H1 (cell line): ENCODE measurements around the gene ARMS2. TPM values are rescaled to one million over a fixed set of nuclear protein-coding genes. Genes with fewer than 3 reads are reported as not detected.
A peak's percentile ranks its signal among the peaks of the same experiment; 100 is the strongest.

Experiments used
- CTCF ChIA-PET: fragments of 300-600 bp; sonication (Branson Sonifier 250); formaldehyde crosslinking; loops from one replicate; lab custom pipeline; 2021; ENCODE audit not compliant: partially characterized antibody; lab: Charles Lee
- POLR2A ChIA-PET: fragments of 300-600 bp; sonication (Branson Sonifier 250); formaldehyde crosslinking; loops from one replicate; lab custom pipeline; 2021; ENCODE audit warnings: inconsistent platforms; ENCODE audit not compliant: partially characterized antibody; lab: Charles Lee
- DNase-seq, 2 experiments: peaks; one replicate each; pipeline versions ENCODE4 v3.0.0 to v3.0.0-alpha.2; 2010 to 2022; ENCODE audit warnings: low spot score in 2 of 2, low read depth in 1 of 2, mixed read lengths in 1 of 2
- FAIRE-seq: peaks from 2 replicates; lab custom pipeline; 2011; peaks lifted over from hg19 to GRCh38; lab: Jason Lieb, UNC
- H2AFZ ChIP-seq: 2 replicates; pipeline ENCODE4 v1.8.1; 2012; ENCODE audit warnings: low read length, inconsistent platforms
- H2AK5ac ChIP-seq: 2 replicates; pipeline ENCODE4 v1.6.1; 2013; ENCODE audit warnings: low read depth, low read length
- H2BK120ac ChIP-seq: replicated peaks from 2 replicates; pipeline ENCODE3; 2013; ENCODE audit warnings: low read depth, low read length, inconsistent platforms
- H2BK12ac ChIP-seq: 2 replicates; pipeline ENCODE4 v1.6.1; 2013; ENCODE audit warnings: low read depth, low read length
- H2BK15ac ChIP-seq: 2 replicates; pipeline ENCODE4 v1.6.1; 2013; ENCODE audit warnings: low read length
- H2BK20ac ChIP-seq: 2 replicates; pipeline ENCODE4 v1.6.1; 2013; ENCODE audit warnings: low read length
- H2BK5ac ChIP-seq: 2 replicates; pipeline ENCODE4 v1.6.1; 2013; ENCODE audit warnings: low read depth, low read length
- H3K14ac ChIP-seq: 2 replicates; pipeline ENCODE4 v1.6.1; 2013; ENCODE audit warnings: inconsistent platforms; ENCODE audit not compliant: insufficient read length
- H3K18ac ChIP-seq: 2 replicates; pipeline ENCODE4 v1.6.1; 2013; ENCODE audit warnings: low read length; ENCODE audit errors: extremely low read depth
- H3K23ac ChIP-seq: 2 replicates; pipeline ENCODE4 v1.6.1; 2013; ENCODE audit warnings: inconsistent platforms; ENCODE audit not compliant: insufficient read length
- H3K23me2 ChIP-seq: 2 replicates; pipeline ENCODE4 v1.6.1; 2013; ENCODE audit warnings: low read depth, low read length
- H3K27ac ChIP-seq: 2 replicates; pipeline ENCODE4 v1.6.1; 2011; ENCODE audit warnings: low read depth, low read length, inconsistent platforms
- H3K27me3 ChIP-seq, 4 experiments: replicated peaks in 1 of 4; 1 replicate in 1 of 4; 2 replicates in 3 of 4; pipeline versions ENCODE4 v1.6.1 to v1.8.1; 2011 to 2013; ENCODE audit warnings: low read length in 3 of 4, mild to moderate bottlenecking in 3 of 4, inconsistent platforms in 2 of 4, mixed read lengths in 2 of 4, moderate library complexity in 1 of 4; ENCODE audit not compliant: control insufficient read depth in 3 of 4, insufficient read depth in 3 of 4; ENCODE audit errors: extremely low read depth in 1 of 4
- H3K36me3 ChIP-seq, 4 experiments: 2 replicates each; pipeline versions ENCODE4 v1.6.1 to v1.8.1; 2011 to 2013; ENCODE audit warnings: mild to moderate bottlenecking in 4 of 4, low read length in 3 of 4, moderate library complexity in 2 of 4, control low read depth in 1 of 4, inconsistent platforms in 1 of 4; ENCODE audit not compliant: insufficient read depth in 4 of 4, control insufficient read depth in 2 of 4
- H3K4ac ChIP-seq: replicated peaks from 2 replicates; pipeline ENCODE3; 2013; ENCODE audit warnings: low read length, low read depth, mixed read lengths, inconsistent platforms; ENCODE audit not compliant: insufficient read length
- H3K4me1 ChIP-seq, 4 experiments: replicated peaks in 1 of 4; 1 replicate in 1 of 4; 2 replicates in 3 of 4; pipeline versions ENCODE4 v1.6.1 to v1.8.1; 2011 to 2013; ENCODE audit warnings: low read length in 3 of 4, inconsistent platforms in 2 of 4, mixed read lengths in 1 of 4; ENCODE audit not compliant: insufficient read depth in 4 of 4, control insufficient read depth in 3 of 4
- H3K4me2 ChIP-seq, 2 experiments: 2 replicates each; pipeline versions ENCODE4 v1.6.1 to v1.8.1; 2011 to 2013; ENCODE audit warnings: low read depth in 2 of 2, low read length in 2 of 2, control low read depth in 1 of 2, inconsistent platforms in 1 of 2, mild to moderate bottlenecking in 1 of 2; ENCODE audit not compliant: insufficient read depth in 1 of 2
- H3K4me3 ChIP-seq, 4 experiments: fragments of 200-600, 300-600 bp in 1 of 4; sonication (generic), shearing (Covaris generic), sonication (Bioruptor Twin) in 1 of 4; 2 replicates each; pipeline versions ENCODE4 v1.5.1 to v1.8.1; 2011 to 2016; ENCODE audit warnings: low read length in 4 of 4, low read depth in 3 of 4, control low read depth in 2 of 4, inconsistent platforms in 2 of 4, mild to moderate bottlenecking in 2 of 4, mixed read lengths in 1 of 4, moderate library complexity in 1 of 4; ENCODE audit not compliant: insufficient read depth in 2 of 4; ENCODE audit errors: extremely low read depth in 1 of 4
- H3K56ac ChIP-seq: replicated peaks from 2 replicates; pipeline ENCODE3; 2013; ENCODE audit warnings: low read depth, mild to moderate bottlenecking, mixed read lengths, low read length, inconsistent platforms; ENCODE audit not compliant: insufficient read length
- H3K79me1 ChIP-seq: 2 replicates; pipeline ENCODE4 v1.6.1; 2013; ENCODE audit warnings: low read depth, low read length, control low read depth
- H3K79me2 ChIP-seq, 2 experiments: 2 replicates each; pipeline versions ENCODE4 v1.6.1 to v1.8.1; 2012 to 2013; ENCODE audit warnings: low read length in 2 of 2, mild to moderate bottlenecking in 2 of 2, inconsistent platforms in 1 of 2; ENCODE audit not compliant: insufficient read depth in 2 of 2, control insufficient read depth in 1 of 2
- H3K9ac ChIP-seq, 4 experiments: replicated peaks in 1 of 4; 1 replicate in 1 of 4; 2 replicates in 3 of 4; pipeline versions ENCODE4 v1.6.1 to v1.8.1; 2011 to 2013; ENCODE audit warnings: low read depth in 3 of 4, low read length in 3 of 4, control low read depth in 2 of 4, mild to moderate bottlenecking in 2 of 4, moderate library complexity in 2 of 4, inconsistent platforms in 1 of 4; ENCODE audit errors: extremely low read depth in 1 of 4
- H3K9me3 ChIP-seq, 2 experiments: 2 replicates each; pipeline versions ENCODE4 v1.6.1 to v1.8.1; 2012 to 2013; ENCODE audit warnings: mild to moderate bottlenecking in 2 of 2, moderate library complexity in 2 of 2, control low read depth in 1 of 2, inconsistent platforms in 1 of 2, low read depth in 1 of 2, low read length in 1 of 2, mixed read lengths in 1 of 2; ENCODE audit not compliant: insufficient read depth in 2 of 2
- H4K20me1 ChIP-seq, 2 experiments: replicated peaks in 1 of 2; 2 replicates each; pipeline versions ENCODE3 to v1.8.1; 2011 to 2013; ENCODE audit warnings: inconsistent platforms in 2 of 2, low read length in 2 of 2, mild to moderate bottlenecking in 1 of 2; ENCODE audit not compliant: insufficient read depth in 2 of 2, control insufficient read depth in 1 of 2
- H4K5ac ChIP-seq: 2 replicates; pipeline ENCODE4 v1.6.1; 2013; ENCODE audit warnings: low read length, low read depth, mixed read lengths, inconsistent platforms; ENCODE audit not compliant: insufficient read length
- H4K8ac ChIP-seq: 2 replicates; pipeline ENCODE4 v1.8.0; 2013; ENCODE audit warnings: mild to moderate bottlenecking, moderate library complexity, low read length, inconsistent platforms; ENCODE audit not compliant: insufficient read depth; ENCODE audit errors: extremely low read depth
- H4K91ac ChIP-seq: replicated peaks from 2 replicates; pipeline ENCODE3; 2013; ENCODE audit warnings: low read length, mixed read lengths, inconsistent platforms; ENCODE audit not compliant: insufficient read length
- BCL11A ChIP-seq, 2 experiments: IDR thresholded peaks; one replicate each; pipeline ENCODE4 v1.6.1; 2011; ENCODE audit warnings: low read depth in 2 of 2, low read length in 2 of 2, mild to moderate bottlenecking in 2 of 2
- CBX5 ChIP-seq: fragments of 300-800, 300-1000 bp; sonication (generic); IDR thresholded peaks from 2 replicates; pipeline ENCODE4 v1.7.1; 2016; ENCODE audit warnings: antibody characterized with exemption, low read length, low read depth
- CHD2 ChIP-seq: IDR thresholded peaks from 2 replicates; pipeline ENCODE4 v1.6.1; 2012; ENCODE audit warnings: low read length, improper control_type of control experiment
- CTBP2 ChIP-seq: IDR thresholded peaks from 2 replicates; pipeline ENCODE4 v1.7.0; 2011; ENCODE audit warnings: borderline replicate concordance, mild to moderate bottlenecking, moderate library complexity, mixed read lengths, low read length; ENCODE audit not compliant: insufficient read depth, insufficient read length
- HDAC2 ChIP-seq, 2 experiments: fragments of 300-600 bp in 1 of 2; sonication (generic) in 1 of 2; IDR thresholded peaks; 2 replicates each; pipeline ENCODE4 v1.6.1; 2011 to 2012; ENCODE audit warnings: low read depth in 2 of 2, low read length in 2 of 2, mild to moderate bottlenecking in 2 of 2, moderate library complexity in 2 of 2, borderline replicate concordance in 1 of 2, inconsistent platforms in 1 of 2
- KDM1A ChIP-seq: fragments of 200-600, 300-600 bp; sonication (generic); IDR thresholded peaks from 2 replicates; pipeline ENCODE4 v1.7.1; 2016; ENCODE audit warnings: mild to moderate bottlenecking, low read length, borderline replicate concordance
- NANOG ChIP-seq: IDR thresholded peaks from 2 replicates; pipeline ENCODE4 v1.6.1; 2011; ENCODE audit warnings: low read length, low read depth, mild to moderate bottlenecking, inconsistent platforms; ENCODE audit not compliant: insufficient read depth, poor library complexity, severe bottlenecking
- POLR2AphosphoS5 ChIP-seq: IDR thresholded peaks from 2 replicates; pipeline ENCODE4 v1.6.1; 2011; ENCODE audit warnings: low read depth, low read length
- RBBP5 ChIP-seq: IDR thresholded peaks from 2 replicates; pipeline ENCODE4 v1.7.1; 2012; ENCODE audit warnings: low read depth, mild to moderate bottlenecking, inconsistent platforms, low read length, moderate library complexity, borderline replicate concordance
- SP1 ChIP-seq: IDR thresholded peaks from 2 replicates; pipeline ENCODE4 v1.6.1; 2011; ENCODE audit warnings: low read depth, low read length
- SRF ChIP-seq: IDR thresholded peaks from 2 replicates; pipeline ENCODE4 v1.6.1; 2011; ENCODE audit warnings: mild to moderate bottlenecking, low read depth, low read length, moderate library complexity
- WGBS, 2 experiments: shearing (Covaris generic) in 1 of 2; methylation state at CpG; one replicate each; pipeline versions ENCODE4 v1.1.6 to v1.1.7; 2013 to 2015; ENCODE audit warnings: low lambda C conversion rate in 2 of 2, mixed read lengths in 2 of 2, inconsistent platforms in 1 of 2, low coverage in 1 of 2, missing lambda C conversion rate in 1 of 2; ENCODE audit not compliant: insufficient replicate concordance in 2 of 2, insufficient coverage in 1 of 2, insufficient read length in 1 of 2; ENCODE audit errors: extremely low coverage in 1 of 2, missing lambda C conversion rate in 1 of 2; 5-methylcytosine and 5-hydroxymethylcytosine counted together
- polyA plus RNA-seq, 7 experiments: library from polyadenylated mRNA; depleted of rRNA in 3 of 7; stranded (reverse) in 5 of 7; unstranded in 2 of 7; fragments of >200 nt in 5 of 7; fragments of 200-250 nt in 2 of 7; gene quantifications; 1 replicate in 5 of 7; 2 replicates in 1 of 7; 4 replicates in 1 of 7; pipeline versions ENCODE4 v1.2.1 to v1.2.3, GENCODE V29; 2011 to 2013; ENCODE audit warnings: missing spikeins in 2 of 7, mixed read lengths in 2 of 7
- total RNA-seq: library from RNA; stranded (reverse); fragmentation: NEBNext Ultra II Directional; extraction: Animal tissue kit (Norgen Biotek cat#: 25700); gene quantifications from 2 replicates; pipeline ENCODE4 v1.2.1, GENCODE V29; 2021

The ARMS2 gene
- total and polyA plus RNA-seq, 2 of the 8 experiments (the other 6 are each of a cell fraction or from before 2014, with no cell fraction given): not detected

GRCh38 chr10:122474131-122474818 lies 19.8 kb downstream of the ARMS2 start:
- H3K27me3 ChIP-seq: no peaks in the 10 kb centered on the region
- no peak for FAIRE-seq

More at GRCh38 chr10:122474131-122474818, 19.8 kb downstream of the ARMS2 start:
- no peak overlapping the region for H3K56ac ChIP-seq
- no peaks in the 10 kb centered on the region for H4K20me1 ChIP-seq
- no peak overlapping the region for H2BK5ac ChIP-seq
- no peak for DNase-seq
- H3K36me3 ChIP-seq: no peaks in the 10 kb centered on the region
- H3K4ac ChIP-seq: no peak overlapping the region
- WGBS, 2 experiments: 88% methylated on average over 15 of the region's 15 CpGs; no CpG with 5 or more reads in 1 of the 2 experiments
- H3K9ac ChIP-seq: no peak overlapping the region
- no peak overlapping the region for H4K5ac ChIP-seq
- H3K23ac ChIP-seq: no peak overlapping the region
- no peak overlapping the region for H4K91ac ChIP-seq
- no peak overlapping the region for H2BK20ac ChIP-seq
- no peak overlapping the region for H3K4me2 ChIP-seq
- H2BK12ac ChIP-seq: 0 out of 2 replicates have a peak overlapping the region, but pooled peaks have one; percentile 27
- H3K4me3 ChIP-seq: no peak overlapping the region
- no peak overlapping the region for H3K27ac ChIP-seq
- no peak overlapping the region for H2BK120ac ChIP-seq
- POLR2A ChIA-PET: interaction anchor here (1.2 kb wide), 1 partner anchor 12 kb away, joined by 4 read pairs; no protein-coding TSS in a partner anchor
- no peaks in the 10 kb centered on the region for H3K23me2 ChIP-seq
- no peaks in the 10 kb centered on the region; the same call in 1 of the 2 replicates for H3K79me1 ChIP-seq
- H3K14ac ChIP-seq: no peak overlapping the region
- H4K8ac ChIP-seq: no peak overlapping the region; the same call in 1 of the 2 replicates
- no peak overlapping the region for H2AFZ ChIP-seq
- H2BK15ac ChIP-seq: no peak overlapping the region
- no peak overlapping the region for H2AK5ac ChIP-seq
- H3K79me2 ChIP-seq: no peaks in the 10 kb centered on the region
- TF ChIP-seq BCL11A (IDR thresholded peaks at IDR 0.05; ENCODE audit: low read depth in 2 of 2, low read length in 2 of 2) (no peak), CBX5 (no peak), RBBP5 (no peak), KDM1A (no peak), CHD2 (no peak), NANOG (no peak), HDAC2 (IDR thresholded peaks at IDR 0.05; ENCODE audit: borderline replicate concordance in 1 of 2, low read depth in 2 of 2, low read length in 2 of 2) (no peak), CTBP2 (no peak), SRF (no peak), POLR2AphosphoS5 (no peak), SP1 (no peak)
- TF ChIP-seq, all 59 proteins: peak for 0
- Histone ChIP-seq H3K4me1 (peaks cover 7 to 28% (median 17%) of the 10 kb centered on the region in 4 experiments), H3K18ac (peak overlapping the region; percentile 28; the same call in 1 of the 2 replicates), H3K9me3 (no peaks in the 10 kb centered on the region)
- CTCF ChIA-PET: interaction anchor here (0.6 to 2.2 kb wide), 6 partner anchors 9 to 177 kb away, joined by 3 to 8 read pairs (median 4); no protein-coding TSS in a partner anchor
